Ishikawa (cell line): Measurements from ENCODE around the gene TBX20.

ENCODE experiments used
- CEBPB ChIP-seq: IDR thresholded peaks from 2 replicates; pipeline ENCODE4 v1.6.1; 2012
- EP300 ChIP-seq: IDR thresholded peaks from 2 replicates; pipeline ENCODE4 v1.6.1; 2012; ENCODE audit warnings: borderline replicate concordance
- FOXM1 ChIP-seq: IDR thresholded peaks from 2 replicates; pipeline ENCODE4 v1.6.1; 2012; ENCODE audit warnings: low read depth, borderline replicate concordance
- NFIC ChIP-seq: IDR thresholded peaks from 2 replicates; pipeline ENCODE4 v1.6.1; 2012
- RAD21 ChIP-seq: IDR thresholded peaks from 2 replicates; pipeline ENCODE4 v1.6.1; 2012; ENCODE audit warnings: low read depth
- YY1 ChIP-seq: IDR thresholded peaks from 2 replicates; pipeline ENCODE4 v1.6.1; 2012; ENCODE audit warnings: low read depth

DNA sequence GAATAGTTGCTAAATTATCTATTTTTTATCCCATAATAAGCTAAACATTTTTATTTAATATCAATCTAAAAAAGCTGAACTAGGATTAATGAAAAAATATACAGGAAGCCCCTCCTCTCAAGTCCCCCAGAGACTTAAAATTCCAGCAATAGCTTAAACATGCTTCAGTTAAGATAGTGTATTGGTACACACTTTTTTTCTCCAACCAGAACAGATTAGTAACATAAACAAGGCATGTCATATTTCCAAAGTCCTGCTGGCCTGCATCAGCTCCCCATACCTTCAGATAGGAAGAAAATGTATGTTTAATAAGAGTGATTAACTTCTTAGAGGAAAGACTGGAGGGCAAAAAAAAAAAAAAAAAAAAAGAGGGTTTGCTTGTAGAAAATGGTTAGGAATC, 7.1 kb downstream of the TBX20 start:
- TF ChIP-seq RAD21 (no peak), CEBPB (no peak), NFIC (no peak), YY1 (no peak), EP300 (no peak), FOXM1 (no peak)
